Measurements from ENCODE around the gene SLC35E2B. TPM values are rescaled to one million over a fixed set of nuclear protein-coding genes. Genes with fewer than 3 reads are reported as not detected.
A peak's percentile ranks its signal among the peaks of the same experiment; 100 is the strongest.

SLC35E2B gene
- total and polyA plus RNA-seq, 2 donors (not counting 1 experiment from before 2014, with no cell fraction given), result 17.5 to 55.8 TPM

DNA sequence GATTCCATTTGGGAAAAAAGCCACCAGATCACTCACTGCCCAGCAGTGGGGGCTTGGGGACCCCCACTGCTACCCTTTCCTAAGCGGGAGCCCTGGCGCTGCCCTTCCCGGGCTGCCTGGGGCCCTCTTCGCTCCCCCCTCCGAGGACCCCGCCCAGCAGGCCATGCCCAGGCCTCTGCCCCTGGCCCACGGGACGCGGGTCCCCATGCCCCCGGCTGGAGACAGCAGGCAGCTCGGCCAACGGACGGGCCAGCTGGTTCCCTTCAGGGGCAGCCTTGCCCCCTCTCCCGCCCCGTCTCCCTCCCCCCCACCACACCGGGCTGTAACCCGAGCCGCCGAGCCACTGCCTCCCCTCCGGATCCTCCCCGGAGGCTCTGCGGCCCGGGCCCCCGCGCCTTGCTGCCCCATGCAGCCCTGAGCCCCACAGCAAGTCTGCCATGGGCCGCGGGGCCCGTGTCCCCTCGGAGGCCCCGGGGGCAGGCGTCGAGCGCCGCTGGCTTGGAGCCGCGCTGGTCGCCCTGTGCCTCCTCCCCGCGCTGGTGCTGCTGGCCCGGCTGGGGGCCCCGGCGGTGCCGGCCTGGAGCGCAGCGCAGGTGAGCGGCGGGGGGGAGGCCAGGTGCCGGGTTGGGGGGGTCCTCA is 60.7 kb downstream of the SLC35E2B start, which contains the start of gene MMP23B:
Gene MMP23B (plus strand): TSS at position 392 of the 639 bp plus-strand sequence. CDS start 46 bp downstream, at position 438.
- Histone ChIP-seq H3K27me3 (ENCODE audit: control insufficient read depth, insufficient read depth, low read length) (peaks cover 6% of the 10 kb centered on the region), H4K20me1 (ENCODE audit: control insufficient read depth, extremely low read depth, insufficient read depth, low read length) (no peaks in the 10 kb centered on the region), H3K4me1 (ENCODE audit: control insufficient read depth, extremely low read depth, insufficient read depth, low read length) (no peaks in the 10 kb centered on the region), H3K79me2 (ENCODE audit: control insufficient read depth, insufficient read depth, low read length) (no peaks in the 10 kb centered on the region), H3K9me3 (ENCODE audit: control insufficient read depth, insufficient read depth, low read depth, low read length) (no peaks in the 10 kb centered on the region), H3K36me3 (ENCODE audit: control insufficient read depth, insufficient read depth, low read length) (peaks cover 6% of the 10 kb centered on the region), H3K4me2 (ENCODE audit: extremely low read depth, insufficient read depth, low read length) (no peak within 1 kb of the TSS), H2AFZ (ENCODE audit: low read length) (no peak within 1 kb of the TSS), H3K9ac (ENCODE audit: insufficient read depth, low read length) (no peak within 1 kb of the TSS), H3K4me3 (replicated peaks in 1 of 4; ENCODE audit: control extremely low read depth in 1 of 4, insufficient read depth in 1 of 4, low read depth in 3 of 4, low read length in 4 of 4) (peak within 1 kb of the TSS in 2 of 4 experiments; percentile 14 to 38), H3K27ac (ENCODE audit: insufficient read depth, low read length) (no peak within 1 kb of the TSS)
- TF ChIP-seq, protein P1, sequence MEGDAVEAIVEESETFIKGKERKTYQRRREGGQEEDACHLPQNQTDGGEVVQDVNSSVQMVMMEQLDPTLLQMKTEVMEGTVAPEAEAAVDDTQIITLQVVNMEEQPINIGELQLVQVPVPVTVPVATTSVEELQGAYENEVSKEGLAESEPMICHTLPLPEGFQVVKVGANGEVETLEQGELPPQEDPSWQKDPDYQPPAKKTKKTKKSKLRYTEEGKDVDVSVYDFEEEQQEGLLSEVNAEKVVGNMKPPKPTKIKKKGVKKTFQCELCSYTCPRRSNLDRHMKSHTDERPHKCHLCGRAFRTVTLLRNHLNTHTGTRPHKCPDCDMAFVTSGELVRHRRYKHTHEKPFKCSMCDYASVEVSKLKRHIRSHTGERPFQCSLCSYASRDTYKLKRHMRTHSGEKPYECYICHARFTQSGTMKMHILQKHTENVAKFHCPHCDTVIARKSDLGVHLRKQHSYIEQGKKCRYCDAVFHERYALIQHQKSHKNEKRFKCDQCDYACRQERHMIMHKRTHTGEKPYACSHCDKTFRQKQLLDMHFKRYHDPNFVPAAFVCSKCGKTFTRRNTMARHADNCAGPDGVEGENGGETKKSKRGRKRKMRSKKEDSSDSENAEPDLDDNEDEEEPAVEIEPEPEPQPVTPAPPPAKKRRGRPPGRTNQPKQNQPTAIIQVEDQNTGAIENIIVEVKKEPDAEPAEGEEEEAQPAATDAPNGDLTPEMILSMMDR (conservative IDR thresholded peaks at IDR 0.05 in 1 of 2, IDR thresholded peaks at IDR 0.05 in 1 of 2; ENCODE audit: low read depth in 1 of 2, low read length in 2 of 2), result no peak
- TF ChIP-seq EZH2 (IDR thresholded peaks at IDR 0.05; ENCODE audit: low read length, missing control alignments), result no peak
- peak in 1 of 2 donors; percentile 70 for DNase-seq (ENCODE audit: low read depth in 2 of 2)

DNA sequence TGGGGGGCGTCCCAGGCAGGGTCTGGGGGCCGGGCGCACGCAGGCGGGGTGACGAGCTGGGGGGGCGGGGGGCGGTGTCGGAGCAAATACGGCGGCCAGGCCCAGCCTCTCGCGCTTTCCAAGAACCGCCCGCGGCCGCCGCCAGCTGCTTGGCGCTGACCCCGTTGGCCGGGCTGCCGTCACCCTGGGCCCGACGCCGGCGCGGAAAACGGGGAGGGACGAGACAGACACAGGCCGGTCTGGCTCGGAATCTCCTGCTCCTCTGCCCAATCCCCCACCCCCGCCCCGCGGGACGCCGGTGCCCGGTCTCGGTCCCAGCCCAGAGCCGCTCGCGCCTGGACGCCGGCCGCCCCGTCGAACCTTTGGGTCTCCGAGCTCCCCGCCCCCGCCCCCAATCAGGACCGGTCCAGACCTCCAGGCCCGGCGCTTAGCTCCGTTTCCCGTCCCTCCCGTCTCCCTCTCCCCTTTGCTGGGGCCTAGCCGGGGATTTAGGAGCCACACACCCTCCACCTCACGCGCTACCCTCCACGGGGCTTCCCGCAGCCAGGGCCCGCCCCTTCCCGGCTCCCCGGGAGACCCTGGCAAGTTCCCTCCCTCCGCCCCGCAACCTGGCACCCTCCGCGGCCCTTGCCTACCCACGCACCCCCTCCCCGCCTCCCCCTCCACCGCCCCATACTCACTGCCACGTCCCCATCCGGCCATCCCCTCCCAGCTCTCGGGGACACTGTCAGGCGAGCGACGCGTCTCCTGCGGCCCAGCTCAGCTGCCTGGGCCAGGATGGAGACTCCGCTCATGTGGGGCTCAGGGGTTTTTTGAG is 61.4 kb downstream of the SLC35E2B start:
- TF ChIP-seq, protein P1 (conservative IDR thresholded peaks at IDR 0.05 in 1 of 2, IDR thresholded peaks at IDR 0.05 in 1 of 2; ENCODE audit: low read depth in 1 of 2, low read length in 2 of 2), result no peak
- TF ChIP-seq EZH2 (IDR thresholded peaks at IDR 0.05; ENCODE audit: low read length, missing control alignments), result no peak
- no peaks in the 10 kb centered on the region for H3K4me1 ChIP-seq (ENCODE audit: control insufficient read depth, extremely low read depth, insufficient read depth, low read length)
- no peak overlapping the region for H2AFZ ChIP-seq (ENCODE audit: low read length)
- peaks cover 6% of the 10 kb centered on the region for H3K36me3 ChIP-seq (ENCODE audit: control insufficient read depth, insufficient read depth, low read length)
- H3K4me2 ChIP-seq (ENCODE audit: extremely low read depth, insufficient read depth, low read length), result no peak overlapping the region
- H3K79me2 ChIP-seq (ENCODE audit: control insufficient read depth, insufficient read depth, low read length), result no peaks in the 10 kb centered on the region
- H3K4me3 ChIP-seq (replicated peaks in 1 of 4; ENCODE audit: control extremely low read depth in 1 of 4, insufficient read depth in 1 of 4, low read depth in 3 of 4, low read length in 4 of 4), result peak overlapping the region in 2 of 4 experiments; percentile 1 to 38
- DNase-seq (ENCODE audit: low read depth in 2 of 2), result peak; percentile 36 to 71
- no peaks in the 10 kb centered on the region for H3K9me3 ChIP-seq (ENCODE audit: control insufficient read depth, insufficient read depth, low read depth, low read length)
- H3K9ac ChIP-seq (ENCODE audit: insufficient read depth, low read length), result no peak overlapping the region
- peaks cover 6% of the 10 kb centered on the region for H3K27me3 ChIP-seq (ENCODE audit: control insufficient read depth, insufficient read depth, low read length)
- H4K20me1 ChIP-seq (ENCODE audit: control insufficient read depth, extremely low read depth, insufficient read depth, low read length), result no peaks in the 10 kb centered on the region
- no peak overlapping the region for H3K27ac ChIP-seq (ENCODE audit: insufficient read depth, low read length)

DNA sequence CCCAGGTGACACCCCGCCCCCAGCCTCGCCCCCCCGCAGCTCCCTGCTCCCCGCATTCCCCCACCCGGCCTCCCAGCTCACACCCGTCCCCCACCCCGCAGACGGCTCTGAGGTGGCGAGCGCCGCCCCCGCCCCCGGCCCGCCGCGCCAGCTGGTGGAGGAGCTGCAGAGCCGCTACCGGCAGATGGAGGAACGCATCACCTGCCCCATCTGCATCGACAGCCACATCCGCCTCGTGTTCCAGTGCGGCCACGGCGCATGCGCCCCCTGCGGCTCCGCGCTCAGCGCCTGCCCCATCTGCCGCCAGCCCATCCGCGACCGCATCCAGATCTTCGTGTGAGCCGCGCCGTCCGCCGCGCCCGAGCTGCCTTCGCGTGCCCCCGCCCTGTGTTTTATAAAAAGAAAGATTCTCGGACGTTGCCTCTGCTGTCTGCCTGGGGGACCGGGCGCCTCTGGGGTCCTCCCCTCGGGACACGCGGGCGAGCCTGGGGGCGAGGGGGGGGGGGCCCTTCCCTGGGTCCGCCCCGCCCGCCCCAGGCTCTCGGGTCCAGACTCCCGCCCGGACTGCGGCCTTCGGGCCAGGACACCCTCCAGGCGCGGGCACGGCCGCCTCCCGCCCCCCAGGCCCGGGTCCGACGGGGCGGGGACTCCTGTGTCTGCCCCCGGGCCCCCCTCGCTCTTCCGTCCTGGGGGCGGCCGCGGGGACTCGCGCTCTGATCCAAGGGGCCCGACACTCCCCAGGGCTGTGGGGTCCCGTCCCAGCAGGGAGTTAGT is 62.2 kb downstream of the SLC35E2B start:
- Histone ChIP-seq H3K79me2 (ENCODE audit: control insufficient read depth, insufficient read depth, low read length) (no peaks in the 10 kb centered on the region), H3K9me3 (ENCODE audit: control insufficient read depth, insufficient read depth, low read depth, low read length) (no peaks in the 10 kb centered on the region), H3K27me3 (ENCODE audit: control insufficient read depth, insufficient read depth, low read length) (peaks cover 6% of the 10 kb centered on the region), H3K4me3 (replicated peaks in 1 of 4; ENCODE audit: control extremely low read depth in 1 of 4, insufficient read depth in 1 of 4, low read depth in 3 of 4, low read length in 4 of 4) (no peak overlapping the region), H3K4me2 (ENCODE audit: extremely low read depth, insufficient read depth, low read length) (no peak overlapping the region), H2AFZ (ENCODE audit: low read length) (no peak overlapping the region), H3K4me1 (ENCODE audit: control insufficient read depth, extremely low read depth, insufficient read depth, low read length) (no peaks in the 10 kb centered on the region), H3K27ac (ENCODE audit: insufficient read depth, low read length) (no peak overlapping the region), H4K20me1 (ENCODE audit: control insufficient read depth, extremely low read depth, insufficient read depth, low read length) (no peaks in the 10 kb centered on the region), H3K9ac (ENCODE audit: insufficient read depth, low read length) (no peak overlapping the region), H3K36me3 (ENCODE audit: control insufficient read depth, insufficient read depth, low read length) (peaks cover 6% of the 10 kb centered on the region)
- peak; percentile 61 to 81 for DNase-seq (ENCODE audit: low read depth in 2 of 2)
- TF ChIP-seq, protein P1 (conservative IDR thresholded peaks at IDR 0.05 in 1 of 2, IDR thresholded peaks at IDR 0.05 in 1 of 2; ENCODE audit: low read depth in 1 of 2, low read length in 2 of 2), result no peak
- peak; percentile 24 for TF ChIP-seq EZH2 (IDR thresholded peaks at IDR 0.05; ENCODE audit: low read length, missing control alignments)
